Upper lobe of right lung (tissue), 1 donor: ENCODE data around the gene MDP1. TPM values are rescaled to one million over a fixed set of nuclear protein-coding genes. Genes with fewer than 3 reads are reported as not detected.
"Not testable (repeated sequence)": the region's sequence is repeated elsewhere in the genome, so short reads cannot be mapped to it uniquely, and the experiment has no call there.

Experiments used
- ATAC-seq: fragments of 200-7000 bp; cut with Tn5 transposase; one replicate; pipeline ENCODE4 v1.9.1; 2020; ENCODE audit warnings: mild to moderate bottlenecking, moderate library complexity
- DNase-seq: peaks from one replicate; pipeline ENCODE4 v3.0.0-alpha.2; 2020
- H3K27ac ChIP-seq: fragments of 200-600 bp; one replicate; pipeline ENCODE4 v1.8.0; 2022
- H3K27me3 ChIP-seq: fragments of 200-600 bp; one replicate; pipeline ENCODE4 v1.8.0; 2022; ENCODE audit warnings: mild to moderate bottlenecking
- H3K36me3 ChIP-seq: fragments of 200-600 bp; one replicate; pipeline ENCODE4 v1.8.0; 2022
- H3K4me1 ChIP-seq: fragments of 200-600 bp; one replicate; pipeline ENCODE4 v1.8.0; 2022
- H3K4me3 ChIP-seq: fragments of 200-600 bp; one replicate; pipeline ENCODE4 v1.8.0; 2022; ENCODE audit warnings: mild to moderate bottlenecking
- H3K9me3 ChIP-seq: fragments of 200-600 bp; one replicate; pipeline ENCODE4 v1.8.0; 2022
- intact Hi-C: fragments of 100-400 bp; cut with DNase I; formaldehyde crosslinking; loops from one replicate; pipeline ENCODE4 v1.11.0; 2022
- total RNA-seq: library from RNA; stranded (reverse); fragmentation: NEBNext Ultra II Directional; extraction: Animal tissue kit (Norgen Biotek cat#: 25700); gene quantifications from one replicate; pipeline ENCODE4 v1.2.1, GENCODE V29; 2021
- TF ChIP-seq, protein P1 (sequence below): fragments of 200-600 bp; IDR thresholded peaks from one replicate; pipeline ENCODE4 v1.8.0; 2022; ENCODE audit warnings: antibody characterized with exemption
- donor health status: DM: no; HTN: yes; CAD: no; lungs with severe emphysema.

The MDP1 gene
- total RNA-seq, 1 donor from 2014 or later = 17.8 TPM

DNA sequence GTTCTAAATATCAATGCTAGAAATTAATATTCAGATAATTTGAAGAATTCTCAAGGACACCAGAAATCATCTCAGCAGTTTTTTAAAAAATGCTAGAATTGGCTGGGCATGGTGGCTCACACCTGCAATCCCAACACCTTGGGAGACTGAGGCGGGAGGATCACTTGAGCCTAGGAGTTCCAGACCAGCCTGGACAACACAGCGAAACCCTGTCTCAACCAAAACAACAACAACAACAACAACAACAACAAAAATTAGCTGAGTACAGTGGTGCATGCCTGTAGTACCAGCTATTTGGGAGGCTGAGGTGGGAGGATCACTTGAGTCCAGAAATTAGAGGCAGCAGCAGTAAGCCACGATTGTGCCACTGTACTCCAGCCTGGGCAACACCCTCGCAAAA lies 3.2 kb upstream of the MDP1 start:
- TF ChIP-seq, protein P1, sequence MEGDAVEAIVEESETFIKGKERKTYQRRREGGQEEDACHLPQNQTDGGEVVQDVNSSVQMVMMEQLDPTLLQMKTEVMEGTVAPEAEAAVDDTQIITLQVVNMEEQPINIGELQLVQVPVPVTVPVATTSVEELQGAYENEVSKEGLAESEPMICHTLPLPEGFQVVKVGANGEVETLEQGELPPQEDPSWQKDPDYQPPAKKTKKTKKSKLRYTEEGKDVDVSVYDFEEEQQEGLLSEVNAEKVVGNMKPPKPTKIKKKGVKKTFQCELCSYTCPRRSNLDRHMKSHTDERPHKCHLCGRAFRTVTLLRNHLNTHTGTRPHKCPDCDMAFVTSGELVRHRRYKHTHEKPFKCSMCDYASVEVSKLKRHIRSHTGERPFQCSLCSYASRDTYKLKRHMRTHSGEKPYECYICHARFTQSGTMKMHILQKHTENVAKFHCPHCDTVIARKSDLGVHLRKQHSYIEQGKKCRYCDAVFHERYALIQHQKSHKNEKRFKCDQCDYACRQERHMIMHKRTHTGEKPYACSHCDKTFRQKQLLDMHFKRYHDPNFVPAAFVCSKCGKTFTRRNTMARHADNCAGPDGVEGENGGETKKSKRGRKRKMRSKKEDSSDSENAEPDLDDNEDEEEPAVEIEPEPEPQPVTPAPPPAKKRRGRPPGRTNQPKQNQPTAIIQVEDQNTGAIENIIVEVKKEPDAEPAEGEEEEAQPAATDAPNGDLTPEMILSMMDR = no peak
- Histone ChIP-seq H3K27ac (no peak overlapping the region), H3K27me3 (no peaks in the 10 kb centered on the region), H3K9me3 (no peaks in the 10 kb centered on the region), H3K4me1 (peaks cover 4% of the 10 kb centered on the region), H3K4me3 (no peak overlapping the region), H3K36me3 (peaks cover 11% of the 10 kb centered on the region)
- DNase-seq (no peak), ATAC-seq (no peak)
- intact Hi-C loops = no loop called here

DNA sequence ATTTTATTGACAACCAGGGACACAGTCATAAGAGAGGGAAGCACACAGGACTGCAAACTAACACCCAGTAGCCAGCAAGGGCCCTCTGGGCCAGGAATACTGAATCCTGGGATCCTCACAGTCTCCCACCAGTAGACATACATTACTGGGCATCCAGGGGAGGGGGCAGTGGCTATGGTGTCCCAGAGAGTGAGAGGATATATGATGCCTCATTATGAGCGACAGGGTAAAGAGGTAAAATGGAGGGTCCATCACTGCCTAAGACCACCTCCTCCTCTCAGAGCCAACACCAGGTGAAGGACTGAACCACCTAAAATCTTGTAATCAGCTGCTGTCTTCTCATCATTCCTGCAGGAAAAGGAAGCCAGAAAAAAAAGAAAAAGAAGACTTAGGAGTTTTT lies 1.0 kb upstream of the MDP1 start:
- peaks cover 11% of the 10 kb centered on the region for H3K36me3 ChIP-seq
- DNase-seq, H3K4me1 ChIP-seq, ATAC-seq, H3K27ac ChIP-seq, H3K4me3 ChIP-seq, intact Hi-C loops, H3K9me3 ChIP-seq, H3K27me3 ChIP-seq: not testable (repeated sequence)

- DNase-seq (no peak), ATAC-seq (no peak)
- no peak overlapping the region for H3K27ac ChIP-seq
- H3K4me1 ChIP-seq = peaks cover 10% of the 10 kb centered on the region
- peaks cover 11% of the 10 kb centered on the region for H3K36me3 ChIP-seq
- intact Hi-C loops = no loop called here
- H3K27me3 ChIP-seq = no peaks in the 10 kb centered on the region
- H3K4me3 ChIP-seq = peak overlapping the region; percentile 73
- H3K9me3 ChIP-seq = no peaks in the 10 kb centered on the region
- TF ChIP-seq, protein P1 = no peak
Observed at GRCh38 chr14:24216345-24216699, 456 bp upstream of the MDP1 start.

DNA sequence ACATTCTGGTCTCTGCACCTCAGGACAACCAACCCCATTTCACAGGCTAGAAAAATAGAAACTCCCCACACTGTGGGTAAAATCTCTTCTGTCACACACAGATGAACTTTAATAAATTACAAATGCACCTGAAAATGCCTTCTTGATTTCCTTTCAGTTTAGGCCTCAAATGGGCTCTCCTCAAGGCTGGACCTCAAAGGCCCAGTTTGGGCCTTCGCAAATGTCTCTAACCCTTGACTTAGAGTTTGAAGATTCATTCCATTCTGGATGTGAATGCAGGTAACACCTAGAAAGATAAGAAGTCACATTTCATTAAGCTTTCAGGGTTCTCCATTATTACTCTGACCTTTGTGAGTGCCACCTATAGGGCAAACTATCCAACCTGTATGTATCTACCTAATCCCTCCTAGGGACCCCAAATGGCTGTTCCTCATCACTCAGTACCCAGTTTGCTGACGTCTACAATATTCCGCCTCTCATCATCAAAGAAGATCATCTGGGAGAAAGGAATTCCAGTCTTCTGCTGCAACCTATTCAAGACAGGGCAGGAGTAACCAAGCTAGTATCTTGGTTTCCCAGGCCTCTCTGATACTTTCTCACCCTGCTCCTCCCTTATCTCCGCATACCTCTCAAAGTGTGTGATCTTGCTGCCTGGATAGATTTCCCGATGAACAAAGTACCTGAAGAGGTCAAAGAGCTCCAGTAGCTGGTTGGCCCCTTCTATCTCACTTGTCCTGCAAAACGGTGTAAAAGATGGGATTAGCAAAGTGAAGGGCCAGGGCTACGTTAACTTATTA lies 1.8 kb downstream of the MDP1 start:
- TF ChIP-seq, protein P1 = no peak
- peaks cover 31% of the 10 kb centered on the region for H3K36me3 ChIP-seq
- peak overlapping the region; percentile 67 for H3K4me3 ChIP-seq
- H3K27me3 ChIP-seq = no peaks in the 10 kb centered on the region
- no peaks in the 10 kb centered on the region for H3K9me3 ChIP-seq
- intact Hi-C loops = no loop called here
- peak overlapping the region; percentile 96 for H3K27ac ChIP-seq
- H3K4me1 ChIP-seq = peaks cover 10% of the 10 kb centered on the region
- DNase-seq (no peak), ATAC-seq (no peak)

DNA sequence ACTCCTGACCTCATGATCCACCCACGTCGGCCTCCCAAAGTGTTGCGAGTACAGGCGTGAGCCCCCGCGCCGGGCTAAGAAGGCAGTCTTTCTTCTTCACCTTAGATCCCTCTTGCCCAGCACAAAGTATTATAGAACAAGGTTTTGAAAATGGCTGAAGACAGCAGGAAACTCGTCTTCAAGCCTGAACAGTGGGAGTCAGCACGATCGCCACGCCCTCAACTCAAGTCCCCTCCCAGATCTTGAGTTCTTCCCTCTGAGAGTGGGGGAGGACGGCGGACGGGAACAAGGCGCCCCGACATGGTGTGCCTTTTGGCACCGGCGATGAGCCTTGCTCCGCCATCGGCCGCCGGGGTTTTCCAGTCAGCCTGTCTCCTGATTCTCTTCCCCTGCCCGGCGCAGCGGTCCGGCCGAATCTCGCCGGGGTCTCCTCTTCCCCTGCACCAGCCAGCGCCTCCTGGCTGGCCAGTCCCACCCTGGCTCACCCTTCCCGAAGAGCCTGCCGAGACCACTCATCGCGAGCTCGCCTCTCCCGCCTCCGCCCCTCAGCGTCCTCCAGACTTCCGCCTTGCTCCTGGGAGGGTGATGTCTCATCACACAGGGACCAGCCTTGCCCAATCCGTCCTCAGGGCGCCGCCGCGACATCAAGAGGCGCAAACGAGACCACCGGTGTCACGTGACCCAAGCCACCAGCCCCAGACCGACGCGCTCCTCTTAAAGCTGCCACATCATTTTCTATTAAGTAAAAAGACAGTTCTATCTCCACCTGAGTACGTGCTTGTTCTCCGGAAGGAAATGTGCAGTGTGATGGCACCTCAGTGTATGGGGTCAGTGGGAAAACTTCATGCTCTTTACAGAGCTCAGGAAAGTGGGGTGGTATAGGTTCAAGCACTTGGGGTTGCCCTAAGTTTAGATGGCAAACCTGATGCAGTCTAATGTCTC lies 2.7 kb downstream of the MDP1 start, which contains the start of gene CHMP4A:
Gene CHMP4A, minus strand, starts transcription at position 565 of the 942 bp plus-strand sequence. Its CDS starts 49 bp downstream, at position 516.
- peak within 1 kb of the TSS; percentile 96 for H3K27ac ChIP-seq
- TF ChIP-seq, protein P1 = peak; percentile 8
- no peaks in the 10 kb centered on the region for H3K27me3 ChIP-seq
- intact Hi-C loops = no loop called here
- peaks cover 37% of the 10 kb centered on the region for H3K36me3 ChIP-seq
- H3K4me3 ChIP-seq = peak within 1 kb of the TSS; percentile 67
- no peaks in the 10 kb centered on the region for H3K9me3 ChIP-seq
- peak; percentile 99 for DNase-seq
- H3K4me1 ChIP-seq = peaks cover 10% of the 10 kb centered on the region
- peak; percentile 93 for ATAC-seq

DNA sequence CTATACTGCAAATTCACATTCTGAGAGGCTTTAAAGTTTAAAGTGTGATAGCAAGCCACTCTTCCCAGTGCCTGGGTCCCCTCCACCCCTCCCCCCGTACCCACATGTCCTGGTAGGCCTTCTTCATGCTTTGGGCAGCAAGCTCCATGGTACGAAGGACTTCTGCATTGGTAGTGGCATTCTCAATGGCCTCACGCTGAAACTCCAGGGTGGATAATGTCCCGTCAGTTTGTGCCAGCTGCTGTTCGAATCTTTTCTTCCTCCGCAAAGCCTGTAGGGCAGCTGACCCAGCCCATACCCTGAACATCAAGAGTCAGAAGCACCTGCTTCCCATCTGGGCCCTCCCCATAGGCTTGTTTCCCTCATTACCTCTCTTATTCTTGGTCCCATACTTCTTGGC lies 4.6 kb downstream of the MDP1 start:
- H3K27ac ChIP-seq = no peak overlapping the region
- peaks cover 48% of the 10 kb centered on the region for H3K36me3 ChIP-seq
- intact Hi-C loops = no loop called here
- H3K4me3 ChIP-seq = no peak overlapping the region
- ATAC-seq = no peak
- H3K4me1 ChIP-seq = peaks cover 10% of the 10 kb centered on the region
- no peaks in the 10 kb centered on the region for H3K27me3 ChIP-seq
- TF ChIP-seq, protein P1 = no peak
- no peak for DNase-seq
- no peaks in the 10 kb centered on the region for H3K9me3 ChIP-seq
